K562 (cell line): ENCODE data around the gene CENPA. TPM values are rescaled to one million over a fixed set of nuclear protein-coding genes. Genes with fewer than 3 reads are reported as not detected.
A peak's percentile ranks its signal among the peaks of the same experiment; 100 is the strongest.

Experiments
- ATAC-seq: fragments of 200-7000 bp; cut with Tn5 transposase; 3 replicates; pipeline ENCODE4 v1.9.1; 2020; ENCODE audit warnings: moderate library complexity
- BruUV-seq: library from RNA; stranded (reverse); fragments of 400-500 nt; replicated peaks from 2 replicates; lab custom pipeline; 2021; lab: Mats Ljungman, UMichigan
- CTCF ChIA-PET: fragments of 300-600 bp; formaldehyde crosslinking; extraction: SDS; loops from one replicate; lab custom pipeline; 2021; ENCODE audit warnings: low intra/inter-chr PET ratio; lab: Yijun Ruan, JAX
- POLR2A ChIA-PET: fragments of 300-600, 350-650 bp; sonication (Branson Sonifier 250); formaldehyde crosslinking; extraction: SDS; loops from one replicate; lab custom pipeline; 2021; ENCODE audit warnings: antibody characterized with exemption, inconsistent platforms; lab: Yijun Ruan, JAX
- DNase-seq, 4 experiments: peaks; one replicate each; pipeline versions ENCODE4 v3.0.0 to v3.0.0-alpha.2; 2011 to 2018; ENCODE audit warnings: low spot score in 3 of 4, mixed read lengths in 3 of 4; ENCODE audit errors: extremely low read depth in 1 of 4
- FAIRE-seq: peaks from 2 replicates; lab custom pipeline; 2011; peaks lifted over from hg19 to GRCh38; lab: Jason Lieb, UNC
- H2AFZ ChIP-seq: 2 replicates; pipeline ENCODE4 v1.6.0; 2011; ENCODE audit warnings: low read depth, low read length, control low read depth, inconsistent platforms
- H3K27ac ChIP-seq: fragments of 200-600 bp; 3 replicates; pipeline ENCODE4 v1.8.0; 2011; ENCODE audit warnings: low read depth, mild to moderate bottlenecking, control low read depth, inconsistent platforms, low read length, moderate library complexity, mixed read lengths; ENCODE audit errors: extremely low read depth
- H3K27me3 ChIP-seq, 2 experiments: fragments of 300-600 bp in 1 of 2; 2 replicates in 1 of 2; 3 replicates in 1 of 2; pipeline versions ENCODE4 v1.6.0 to v1.8.0; 2011; ENCODE audit warnings: inconsistent platforms in 2 of 2, low read length in 2 of 2, mild to moderate bottlenecking in 1 of 2, mixed read lengths in 1 of 2, moderate library complexity in 1 of 2; ENCODE audit not compliant: control insufficient read depth in 2 of 2, insufficient read depth in 2 of 2
- H3K36me3 ChIP-seq: fragments of 300-600 bp; 3 replicates; pipeline ENCODE4 v1.8.0; 2011; ENCODE audit warnings: mild to moderate bottlenecking, low read length, inconsistent platforms; ENCODE audit not compliant: control insufficient read depth, insufficient read depth
- H3K4me1 ChIP-seq, 2 experiments: fragments of 200-600 bp in 1 of 2; replicated peaks in 1 of 2; 2 replicates in 1 of 2; 3 replicates in 1 of 2; pipeline versions ENCODE4 v1.5.1 to v1.8.0; 2011; ENCODE audit warnings: inconsistent platforms in 2 of 2, low read length in 2 of 2, mild to moderate bottlenecking in 1 of 2, mixed read lengths in 1 of 2, moderate library complexity in 1 of 2; ENCODE audit not compliant: control insufficient read depth in 2 of 2, insufficient read depth in 2 of 2
- H3K4me2 ChIP-seq: 2 replicates; pipeline ENCODE4 v1.6.1; 2011; ENCODE audit warnings: low read length, control low read depth, inconsistent platforms, mixed read lengths; ENCODE audit not compliant: insufficient read depth
- H3K4me3 ChIP-seq: fragments of 200-600 bp; sonication (generic), shearing (Covaris generic); 2 replicates; pipeline ENCODE4 v1.5.1; 2016; ENCODE audit warnings: control low read depth, inconsistent platforms
- H3K79me2 ChIP-seq: fragments of 200-600 bp; 3 replicates; pipeline ENCODE4 v1.8.0; 2011; ENCODE audit warnings: low read length, inconsistent platforms; ENCODE audit not compliant: control insufficient read depth, insufficient read depth
- H3K9ac ChIP-seq, 2 experiments: 2 replicates each; pipeline versions ENCODE4 v1.6.0 to v1.6.1; 2011; ENCODE audit warnings: low read depth in 2 of 2, low read length in 2 of 2, control low read depth in 1 of 2, inconsistent platforms in 1 of 2, mild to moderate bottlenecking in 1 of 2, mixed read lengths in 1 of 2; ENCODE audit not compliant: insufficient read depth in 1 of 2
- H3K9me1 ChIP-seq: one replicate; pipeline ENCODE4 v1.6.0; 2011; ENCODE audit warnings: inconsistent platforms, mild to moderate bottlenecking, low read length, moderate library complexity; ENCODE audit not compliant: control insufficient read depth, insufficient read depth
- H3K9me3 ChIP-seq: replicated peaks from 2 replicates; pipeline ENCODE4 v1.5.1; 2011; ENCODE audit warnings: low read depth, low read length, inconsistent platforms; ENCODE audit not compliant: control insufficient read depth, insufficient read depth
- H4K20me1 ChIP-seq: replicated peaks from 2 replicates; pipeline ENCODE4 v1.6.1; 2011; ENCODE audit warnings: low read length, inconsistent platforms, mixed read lengths; ENCODE audit not compliant: control insufficient read depth, insufficient read depth
- ARID4B ChIP-seq: sonication (generic); formaldehyde crosslinking; IDR thresholded peaks from 2 replicates; pipeline ENCODE4 v1.8.0; 2022; ENCODE audit warnings: mild to moderate bottlenecking, missing genetic modification reagents
- CBX3 ChIP-seq, 2 experiments: IDR thresholded peaks; 1 replicate in 1 of 2; 2 replicates in 1 of 2; pipeline ENCODE4 v1.6.1; 2012; ENCODE audit warnings: inconsistent platforms in 2 of 2, low read length in 2 of 2, borderline replicate concordance in 1 of 2, control low read depth in 1 of 2
- CREM ChIP-seq: IDR thresholded peaks from 2 replicates; pipeline ENCODE4 v1.6.1; 2014; ENCODE audit warnings: antibody characterized with exemption, low read depth
- HDAC1 ChIP-seq, 2 experiments: fragments of 450-650 bp; IDR thresholded peaks; 2 replicates each; pipeline ENCODE4 v1.6.1; 2016 to 2017; ENCODE audit warnings: inconsistent platforms in 1 of 2, mild to moderate bottlenecking in 1 of 2, moderate library complexity in 1 of 2
- HNRNPL ChIP-seq: fragments of 200-400 bp; formaldehyde crosslinking; IDR thresholded peaks from 2 replicates; pipeline ENCODE4 v1.6.1; 2017; ENCODE audit warnings: low read depth, mild to moderate bottlenecking, low read length
- JUND ChIP-seq, 2 experiments: IDR thresholded peaks; 2 replicates in 1 of 2; 3 replicates in 1 of 2; pipeline ENCODE4 v1.6.1; 2011; ENCODE audit warnings: borderline replicate concordance in 2 of 2, low read depth in 2 of 2, low read length in 2 of 2, improper control_type of control experiment in 1 of 2, missing biosample characterization in 1 of 2, missing genetic modification characterization in 1 of 2, missing genetic modification reagents in 1 of 2
- MEF2A ChIP-seq: IDR thresholded peaks from 2 replicates; pipeline ENCODE4 v1.6.1; 2011; ENCODE audit warnings: low read depth, mild to moderate bottlenecking, low read length, moderate library complexity; ENCODE audit not compliant: control insufficient read depth
- MNT ChIP-seq, 2 experiments: fragments of 450-650 bp; conservative IDR thresholded peaks; 2 replicates each; pipeline ENCODE4 v1.6.1; 2017; ENCODE audit warnings: mild to moderate bottlenecking in 2 of 2, moderate library complexity in 2 of 2
- NCOA4 ChIP-seq: fragments of 450-650 bp; IDR thresholded peaks from 2 replicates; pipeline ENCODE4 v1.6.1; 2018; ENCODE audit warnings: mild to moderate bottlenecking; ENCODE audit not compliant: partially characterized antibody
- NCOR1 ChIP-seq: fragments of 450-650 bp; IDR thresholded peaks from 2 replicates; pipeline ENCODE4 v1.6.1; 2016; ENCODE audit warnings: mild to moderate bottlenecking, moderate library complexity
- PHF21A ChIP-seq: fragments of 450-650 bp; IDR thresholded peaks from 2 replicates; pipeline ENCODE4 v1.6.1; 2017; ENCODE audit warnings: low read depth, borderline replicate concordance
- SRF ChIP-seq, 2 experiments: fragments of 250-450, 450-650 bp in 1 of 2; sonication (Bioruptor Pico) in 1 of 2; sonication (generic) in 1 of 2; formaldehyde crosslinking; IDR thresholded peaks; 2 replicates each; pipeline versions ENCODE4 v1.5.0 to v1.5.1; 2020 to 2022; ENCODE audit warnings: mild to moderate bottlenecking in 1 of 2, missing genetic modification reagents in 1 of 2
- ZBTB2 ChIP-seq: fragments of 450-650 bp; IDR thresholded peaks from 2 replicates; pipeline ENCODE4 v1.6.1; 2016; ENCODE audit warnings: antibody characterized with exemption
- WGBS: fragments of 100-300 bp; shearing (Covaris generic); methylation state at CpG from one replicate; pipeline ENCODE4 v1.1.6; 2016; ENCODE audit warnings: low coverage, mixed read lengths; ENCODE audit not compliant: insufficient coverage; ENCODE audit errors: missing lambda C conversion rate; 5-methylcytosine and 5-hydroxymethylcytosine counted together
- in situ Hi-C: fragments of 300-500 bp; cut with MboI; formaldehyde crosslinking; loops from 4 replicates; pipeline ENCODE4 v1.15.0; 2018; ENCODE audit warnings: inconsistent platforms, mixed read lengths
- intact Hi-C: fragments of 100-400 bp; cut with micrococcal nuclease; formaldehyde crosslinking; loops from 2 replicates; pipeline ENCODE4 v1.14.2; 2022
- polyA plus RNA-seq, 8 experiments: library from polyadenylated mRNA; depleted of rRNA in 4 of 8; stranded (reverse) in 5 of 8; unstranded in 3 of 8; fragments of >200 nt; fragmentation: Nextera tagmentation in 2 of 8; fragmentation: Illumina TruSeq in 1 of 8; extraction: Ambion mirVana in 2 of 8; extraction: Trizol in 1 of 8; gene quantifications; 2 replicates each; pipeline versions ENCODE4 v1.2.1 to v1.2.3, GENCODE V29; 2011 to 2014; ENCODE audit warnings: inconsistent platforms in 1 of 8, missing spikeins in 1 of 8
- total RNA-seq, 7 experiments: library from RNA; depleted of rRNA in 6 of 7; stranded (reverse); fragments of >200 nt in 6 of 7; fragmentation: Illumina TruSeq in 2 of 7; extraction: Trizol in 2 of 7; gene quantifications; 2 replicates each; pipeline versions ENCODE4 v1.2.1 to v1.2.3, GENCODE V29; 2011 to 2021; ENCODE audit warnings: low replicate concordance in 1 of 7

The CENPA gene
- total and polyA plus RNA-seq, 9 of the 15 experiments (the other 6 are each of a cell fraction or from before 2014, with no cell fraction given): 11.3 to 61.7 (median 44.7) TPM

GRCh38 chr2:26769089-26769761 lies 16.6 kb upstream of the CENPA start:
- Histone ChIP-seq H3K9ac (peak overlapping the region; percentile 67 to 88), H3K4me2 (peak overlapping the region; percentile 71), H3K4me3 (no peak overlapping the region), H3K4me1 (peaks cover 76% of the 10 kb centered on the region in 2 experiments), H3K27ac (peak overlapping the region; percentile 85), H3K36me3 (peaks cover 57% of the 10 kb centered on the region; the same call in 2 of the 3 replicates), H3K9me1 (no peaks in the 10 kb centered on the region), H3K9me3 (no peaks in the 10 kb centered on the region), H3K27me3 (no peaks in the 10 kb centered on the region), H2AFZ (peak overlapping the region; percentile 71), H4K20me1 (peaks cover 4% of the 10 kb centered on the region; the same call in 1 of the 2 replicates), H3K79me2 (peaks cover 94% of the 10 kb centered on the region)
- ATAC-seq (peak; percentile 81), DNase-seq (peak; percentile 74 to 95 (median 80)), FAIRE-seq (peak; percentile 94)
- 4% methylated on average over 14 of the region's 14 CpGs for WGBS
- in situ Hi-C loops: no loop called here
- ChIA-PET CTCF (no interaction called here), POLR2A (interaction anchor here (0.5 to 1.6 kb wide), 10 partner anchors 9 to 568 kb away, joined by 3 to 11 read pairs (median 5); partner anchors contain the start of gene CENPA)
- BruUV-seq: no TSS peak
- intact Hi-C loops: loop anchor here (10.0 kb wide), 1 partner anchor 246 kb away; no protein-coding TSS in a partner anchor
- TF ChIP-seq HDAC1 (IDR thresholded peaks at IDR 0.05): peak in 1 of 2 experiments; percentile 92; a peak in 2 of 4 replicates
- peak; percentile 79; the same call in 1 of the 2 replicates for TF ChIP-seq PHF21A
- TF ChIP-seq CBX3 (IDR thresholded peaks at IDR 0.05; ENCODE audit: borderline replicate concordance in 1 of 2, low read length in 2 of 2): peak in 1 of 2 experiments; percentile 87; a peak in 1 of 3 replicates
- TF ChIP-seq SRF (CRISPR knock-in tag; IDR thresholded peaks at IDR 0.05): peak in 1 of 2 experiments; percentile 80; a peak in 2 of 4 replicates
- TF ChIP-seq ZBTB2: peak; percentile 53
- TF ChIP-seq MNT (conservative IDR thresholded peaks at IDR 0.05): peak; percentile 95 to 97
- TF ChIP-seq NCOR1: peak; percentile 83
- no peak for TF ChIP-seq HNRNPL
- peak; percentile 84 for TF ChIP-seq CREM
- no peak for TF ChIP-seq NCOA4
- TF ChIP-seq ARID4B: peak; percentile 87
- no peak for TF ChIP-seq MEF2A
- TF ChIP-seq JUND (IDR thresholded peaks at IDR 0.05; ENCODE audit: borderline replicate concordance, low read depth, low read length): peak; percentile 100
- TF ChIP-seq JUND (tag; IDR thresholded peaks at IDR 0.05; ENCODE audit: borderline replicate concordance, low read depth, low read length): peak; percentile 99
